Measurements from ENCODE around the gene PDE4B. TPM values are rescaled to one million over a fixed set of nuclear protein-coding genes. Genes with fewer than 3 reads are reported as not detected.

Gene PDE4B
- polyA plus RNA-seq, 1 donor from 2014 or later: 135 TPM

- Histone ChIP-seq H4K20me1 (ENCODE audit: insufficient read depth) (no peaks in the 10 kb centered on the region), H3F3A (ENCODE audit: insufficient read depth, low read length, poor library complexity, severe bottlenecking) (no peaks in the 10 kb centered on the region), H3K9me3 (ENCODE audit: low read length) (no peaks in the 10 kb centered on the region), H3K4me3 (ENCODE audit: low read length) (no peak overlapping the region), H3K9me2 (ENCODE audit: insufficient read depth, low read length) (no peaks in the 10 kb centered on the region), H3K27me3 (ENCODE audit: insufficient read depth, low read depth, low read length) (no peaks in the 10 kb centered on the region), H3K9ac (ENCODE audit: low read length) (no peak overlapping the region), H3K36me3 (ENCODE audit: insufficient read depth, low read length) (no peaks in the 10 kb centered on the region), H3K79me2 (replicated peaks; ENCODE audit: insufficient read depth, low read length) (no peaks in the 10 kb centered on the region), H2AFZ (ENCODE audit: low read depth, low read length) (no peak overlapping the region), H3K27ac (ENCODE audit: low read length) (no peak overlapping the region), H3K4me2 (ENCODE audit: low read length) (no peak overlapping the region)
- TF ChIP-seq SMC3 (conservative IDR thresholded peaks at IDR 0.05; ENCODE audit: poor library complexity): no peak
- no peak for TF ChIP-seq EZH2 (IDR thresholded peaks at IDR 0.05; ENCODE audit: borderline replicate concordance, insufficient read depth, low read length, poor library complexity, severe bottlenecking)
- no peak for TF ChIP-seq CTCF (IDR thresholded peaks at IDR 0.05; ENCODE audit: poor library complexity, severe bottlenecking)
- no peak for TF ChIP-seq POLR2AphosphoS5 (IDR thresholded peaks at IDR 0.05)
These were observed 601.0 kb downstream of the PDE4B start for GRCh38 chr1:66393586-66394287.

GRCh38 chr1:66394603-66395002 is 601.9 kb downstream of the PDE4B start:
- Histone ChIP-seq H3K4me2 (ENCODE audit: low read length) (no peak overlapping the region), H3K36me3 (ENCODE audit: insufficient read depth, low read length) (no peaks in the 10 kb centered on the region), H2AFZ (ENCODE audit: low read depth, low read length) (no peak overlapping the region), H3K27ac (ENCODE audit: low read length) (no peak overlapping the region), H3K9me3 (ENCODE audit: low read length) (no peaks in the 10 kb centered on the region), H3K79me2 (replicated peaks; ENCODE audit: insufficient read depth, low read length) (no peaks in the 10 kb centered on the region), H3K4me3 (ENCODE audit: low read length) (no peak overlapping the region), H4K20me1 (ENCODE audit: insufficient read depth) (no peaks in the 10 kb centered on the region), H3K9ac (ENCODE audit: low read length) (no peak overlapping the region), H3K9me2 (ENCODE audit: insufficient read depth, low read length) (no peaks in the 10 kb centered on the region), H3K27me3 (ENCODE audit: insufficient read depth, low read depth, low read length) (no peaks in the 10 kb centered on the region), H3F3A (ENCODE audit: insufficient read depth, low read length, poor library complexity, severe bottlenecking) (no peaks in the 10 kb centered on the region)
- no peak for TF ChIP-seq EZH2 (IDR thresholded peaks at IDR 0.05; ENCODE audit: borderline replicate concordance, insufficient read depth, low read length, poor library complexity, severe bottlenecking)
- no peak for TF ChIP-seq CTCF (IDR thresholded peaks at IDR 0.05; ENCODE audit: poor library complexity, severe bottlenecking)
- no peak for TF ChIP-seq POLR2AphosphoS5 (IDR thresholded peaks at IDR 0.05)
- no peak for TF ChIP-seq RAD21 (conservative IDR thresholded peaks at IDR 0.05)
- TF ChIP-seq EP300 (conservative IDR thresholded peaks at IDR 0.05; ENCODE audit: poor library complexity, severe bottlenecking): no peak
- no peak for TF ChIP-seq REST (IDR thresholded peaks at IDR 0.05; ENCODE audit: borderline replicate concordance)
- no peak for TF ChIP-seq MXI1 (conservative IDR thresholded peaks at IDR 0.05; ENCODE audit: poor library complexity, severe bottlenecking)
- TF ChIP-seq SMC3 (conservative IDR thresholded peaks at IDR 0.05; ENCODE audit: poor library complexity): no peak
- TF ChIP-seq TAF1 (IDR thresholded peaks at IDR 0.05; ENCODE audit: low read depth): no peak

Data from neural cell (in vitro differentiated cells).